Breast epithelium (tissue), 3 donors: ENCODE results near the gene CD1B.

Source experiments
- POLR2A ChIP-seq: fragments of 450-650 bp; IDR thresholded peaks from one replicate; pipeline ENCODE4 v1.6.1; 2016; ENCODE audit warnings: antibody characterized with exemption, mild to moderate bottlenecking, moderate library complexity
- POLR2AphosphoS5 ChIP-seq, 3 donors: sonication (generic); formaldehyde crosslinking; IDR thresholded peaks; one replicate each; pipeline ENCODE4 v1.6.1; 2017; ENCODE audit warnings: antibody characterized with exemption in 3 of 3

DNA sequence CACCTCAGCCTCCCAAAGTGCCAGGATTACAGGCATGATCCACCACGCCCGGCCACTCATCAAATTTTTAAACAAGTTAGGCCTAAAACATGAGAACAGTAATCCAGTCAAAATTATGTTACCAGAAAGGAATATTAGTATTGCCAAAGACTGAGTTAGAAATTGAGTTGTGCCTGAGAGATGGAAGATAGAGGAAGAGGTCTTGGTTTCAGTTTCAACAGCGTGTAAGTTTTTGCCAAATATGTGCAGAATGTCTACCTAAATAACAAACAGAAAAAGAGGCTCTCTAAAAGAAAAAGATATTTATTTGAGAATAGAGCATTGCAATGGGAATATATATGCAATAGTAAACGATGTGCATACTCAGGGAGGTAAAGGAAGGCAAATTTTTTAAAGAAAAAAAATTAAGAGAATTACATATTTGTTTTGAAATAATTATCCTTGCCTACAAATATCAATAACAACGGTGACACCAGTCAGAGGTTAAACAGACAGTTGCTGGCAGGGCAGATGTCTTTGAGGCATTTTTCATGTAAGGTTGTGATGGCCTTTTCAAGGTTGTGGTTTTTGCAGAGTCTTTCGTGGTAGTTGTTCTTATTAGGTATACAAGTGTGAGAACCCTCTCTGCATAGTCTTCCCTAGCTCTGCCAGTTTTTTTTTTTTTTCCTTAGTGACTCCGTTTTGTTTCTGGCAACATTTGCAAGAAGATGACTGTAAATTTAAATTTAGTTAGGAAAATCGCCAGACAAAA is 2.2 kb upstream of the CD1B start:
- no peak for TF ChIP-seq POLR2A
- TF ChIP-seq POLR2AphosphoS5 (IDR thresholded peaks at IDR 0.05): no peak
